Superior temporal gyrus (tissue), 1 donor: Measurements from ENCODE around the gene ZBTB5.
"Not testable (repeated sequence)": the region's sequence is repeated elsewhere in the genome, so short reads cannot be mapped to it uniquely, and the experiment has no call there.

ENCODE experiments used
- DNase-seq: peaks from one replicate; pipeline ENCODE4 v3.0.0-alpha.2; 2016; ENCODE audit errors: extremely low spot score

Gene ZBTB5

GRCh38 chr9:37465249-37466036 lies at the start of gene ZBTB5:
TSS of gene ZBTB5 (minus strand) at chr9:37465450. CDS start at chr9:37442551, 22,899 bp downstream.
- DNase-seq = peak; percentile 100

- DNase-seq = no peak
Measured at GRCh38 chr9:37514999-37515398, 49.7 kb upstream of the ZBTB5 start.

- DNase-seq = not testable (repeated sequence)
Measured at GRCh38 chr9:37514415-37514814, 49.2 kb upstream of the ZBTB5 start.

GRCh38 chr9:37512437-37512836 lies 47.2 kb upstream of the ZBTB5 start:
- DNase-seq = no peak

- no peak for DNase-seq
Measured at GRCh38 chr9:37511016-37512010, 46.1 kb upstream of the ZBTB5 start.

GRCh38 chr9:37510053-37510452 lies 44.8 kb upstream of the ZBTB5 start:
- not testable (repeated sequence) for DNase-seq

GRCh38 chr9:37509536-37509935 lies 44.3 kb upstream of the ZBTB5 start:
- no peak for DNase-seq

- DNase-seq = no peak
Measured at GRCh38 chr9:37508834-37509206, 43.6 kb upstream of the ZBTB5 start.

GRCh38 chr9:37508135-37508833 lies 43.0 kb upstream of the ZBTB5 start:
- DNase-seq = no peak

GRCh38 chr9:37507566-37508134 lies 42.4 kb upstream of the ZBTB5 start:
- DNase-seq = no peak

- no peak for DNase-seq
Measured at GRCh38 chr9:37504605-37505004, 39.4 kb upstream of the ZBTB5 start.

- DNase-seq = no peak
Measured at GRCh38 chr9:37503736-37504135, 38.5 kb upstream of the ZBTB5 start.

- no peak for DNase-seq
Measured at GRCh38 chr9:37501957-37502596, 36.8 kb upstream of the ZBTB5 start.

GRCh38 chr9:37499297-37499696 lies 34.0 kb upstream of the ZBTB5 start:
- no peak for DNase-seq

- no peak for DNase-seq
Measured at GRCh38 chr9:37498457-37498856, 33.2 kb upstream of the ZBTB5 start.

- DNase-seq = no peak
Measured at GRCh38 chr9:37497320-37497719, 32.1 kb upstream of the ZBTB5 start.

- DNase-seq = no peak
Measured at GRCh38 chr9:37496020-37496419, 30.8 kb upstream of the ZBTB5 start.

- no peak for DNase-seq
Measured at GRCh38 chr9:37495571-37495970, 30.3 kb upstream of the ZBTB5 start.

GRCh38 chr9:37491939-37492338 lies 26.7 kb upstream of the ZBTB5 start:
- no peak for DNase-seq

GRCh38 chr9:37486616-37487548 lies 21.6 kb upstream of the ZBTB5 start:
- DNase-seq = peak; percentile 30
